Activated CD4-positive, alpha-beta memory T cell treated with anti-CD3 and anti-CD28 coated beads, Interleukin-2, amount 10 ng/mL, durations not matched to agents 7 days and 5 days (primary cell): ENCODE measurements around the gene NCR2. TPM values are rescaled to one million over a fixed set of nuclear protein-coding genes. Genes with fewer than 3 reads are reported as not detected.
A peak's percentile ranks its signal among the peaks of the same experiment; 100 is the strongest.
"Not testable (repeated sequence)": the region's sequence is repeated elsewhere in the genome, so short reads cannot be mapped to it uniquely, and the experiment has no call there.

Source experiments
- CTCF ChIA-PET: fragments of 350-600 bp; sonication (Branson Sonifier 250); formaldehyde crosslinking; loops from one replicate; lab custom pipeline; 2021; ENCODE audit warnings: antibody characterized with exemption, inconsistent platforms; lab: Charles Lee
- POLR2A ChIA-PET: fragments of 350-600 bp; sonication (Branson Sonifier 250); formaldehyde crosslinking; loops from one replicate; lab custom pipeline; 2021; ENCODE audit warnings: antibody characterized with exemption; lab: Charles Lee
- DNase-seq: peaks from one replicate; pipeline ENCODE4 v3.0.0-alpha.2; 2020
- H3K27ac Mint-ChIP-seq: one replicate; pipeline ENCODE4 v1.8.0; 2021; ENCODE audit warnings: mild to moderate bottlenecking, mixed read lengths
- H3K27me3 Mint-ChIP-seq: one replicate; pipeline ENCODE4 v1.8.0; 2021; ENCODE audit warnings: mixed read lengths
- H3K36me3 Mint-ChIP-seq: one replicate; pipeline ENCODE4 v1.8.0; 2021; ENCODE audit warnings: low read depth, mixed read lengths
- H3K4me1 Mint-ChIP-seq: one replicate; pipeline ENCODE4 v1.8.0; 2021; ENCODE audit warnings: mixed read lengths
- H3K4me3 Mint-ChIP-seq: one replicate; pipeline ENCODE4 v1.8.0; 2021; ENCODE audit warnings: mild to moderate bottlenecking, mixed read lengths
- H3K9me3 Mint-ChIP-seq: one replicate; pipeline ENCODE4 v1.8.0; 2021; ENCODE audit warnings: mixed read lengths
- total RNA-seq, 2 experiments: library from RNA; stranded (reverse); gene quantifications; one replicate each; pipeline ENCODE4 v1.2.3, GENCODE V29; 2021

NCR2 gene, protein sequence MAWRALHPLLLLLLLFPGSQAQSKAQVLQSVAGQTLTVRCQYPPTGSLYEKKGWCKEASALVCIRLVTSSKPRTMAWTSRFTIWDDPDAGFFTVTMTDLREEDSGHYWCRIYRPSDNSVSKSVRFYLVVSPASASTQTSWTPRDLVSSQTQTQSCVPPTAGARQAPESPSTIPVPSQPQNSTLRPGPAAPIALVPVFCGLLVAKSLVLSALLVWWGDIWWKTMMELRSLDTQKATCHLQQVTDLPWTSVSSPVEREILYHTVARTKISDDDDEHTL
- not detected for total RNA-seq

DNA sequence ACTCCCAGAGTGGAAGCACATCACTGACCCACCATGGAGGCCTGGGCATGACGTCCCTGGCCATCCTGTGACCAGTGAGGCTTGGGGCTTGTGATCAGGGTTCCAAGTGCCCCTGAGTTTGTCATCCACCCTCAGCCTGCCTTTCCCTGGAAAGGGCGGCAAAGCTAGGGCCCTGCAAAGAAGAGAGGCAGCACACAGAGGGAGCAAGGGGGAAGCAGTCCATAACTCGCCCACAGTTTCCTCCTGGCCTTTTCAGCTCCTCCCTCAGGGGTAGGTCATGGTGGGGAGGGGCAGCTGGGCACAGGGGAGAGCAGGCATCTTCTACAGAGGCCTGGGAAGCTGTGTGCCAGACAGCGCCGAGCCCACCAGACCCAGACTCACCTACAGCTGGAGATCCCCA, at the start of gene NCR2:
NCR2 (plus strand) TSS at position 313 of the 400 bp plus-strand sequence. CDS start 269 bp downstream, outside the sequence.
- Mint-ChIP-seq H3K9me3 (no peaks in the 10 kb centered on the region), H3K27me3 (peaks cover 8% of the 10 kb centered on the region), H3K36me3 (no peaks in the 10 kb centered on the region), H3K4me3 (no peak within 1 kb of the TSS), H3K4me1 (peaks cover 19% of the 10 kb centered on the region), H3K27ac (no peak within 1 kb of the TSS)
- no peak for DNase-seq
- ChIA-PET POLR2A (interaction anchor here (0.5 kb wide), 1 partner anchor 250 kb away, joined by 3 read pairs; no protein-coding TSS in a partner anchor), CTCF (interaction anchor here (0.9 to 1.0 kb wide), 2 partner anchors 10 to 16 kb away, joined by 3 read pairs; no protein-coding TSS in a partner anchor)

DNA sequence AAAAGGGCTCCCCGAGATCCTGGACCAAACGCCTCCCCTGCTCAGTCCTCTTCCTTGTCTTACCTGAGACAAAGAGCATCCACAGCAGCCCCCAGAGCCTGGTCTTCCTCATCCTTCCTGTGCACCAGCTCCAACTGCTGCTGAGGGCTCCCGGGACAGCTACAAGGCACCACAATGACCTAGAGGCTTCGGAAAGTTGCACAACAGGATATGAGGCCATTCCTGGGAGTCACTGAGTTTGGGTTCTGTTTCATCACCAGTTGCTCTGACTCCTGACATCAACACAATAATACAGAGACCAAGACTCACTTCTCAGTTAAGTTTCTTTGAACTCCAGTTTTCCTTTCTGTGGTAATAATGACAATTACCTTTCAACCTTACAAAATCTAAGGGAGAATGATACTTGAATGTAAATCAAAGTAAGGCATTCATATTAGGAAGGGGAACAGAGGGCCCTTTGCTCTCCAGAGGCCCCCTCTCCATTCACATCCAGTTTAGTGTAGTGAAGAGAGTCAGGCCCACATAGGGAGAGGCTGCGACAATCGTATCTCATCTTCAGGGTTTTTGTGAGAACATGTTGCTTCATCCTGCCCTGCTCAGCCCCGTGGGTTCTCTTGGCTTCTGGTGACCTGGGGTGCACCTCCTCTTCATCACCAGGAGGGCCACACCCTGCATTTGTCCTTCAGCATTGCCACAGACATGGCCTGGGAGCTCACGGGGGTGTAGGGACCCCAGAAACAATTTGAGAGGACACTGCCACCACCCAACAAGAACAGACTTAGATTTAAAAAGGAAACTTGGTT, 48.7 kb upstream of the NCR2 start, which contains the start of gene TREM1:
TREM1 (minus strand) TSS at position 139 of the 803 bp plus-strand sequence; CDS start at position 112, 27 bp downstream.
- Mint-ChIP-seq H3K27ac (no peak within 1 kb of the TSS), H3K27me3 (peaks cover 14% of the 10 kb centered on the region), H3K4me3 (no peak within 1 kb of the TSS), H3K4me1 (peaks cover 10% of the 10 kb centered on the region), H3K36me3 (no peaks in the 10 kb centered on the region), H3K9me3 (no peaks in the 10 kb centered on the region)
- ChIA-PET CTCF (interaction anchor here (2.3 kb wide), 1 partner anchor 8 kb away, joined by 6 read pairs; no protein-coding TSS in a partner anchor), POLR2A (interaction anchor here (1.5 kb wide), 1 partner anchor 86 kb away, joined by 3 read pairs; the partner anchor contains the start of gene TREML2)
- no peak for DNase-seq

DNA sequence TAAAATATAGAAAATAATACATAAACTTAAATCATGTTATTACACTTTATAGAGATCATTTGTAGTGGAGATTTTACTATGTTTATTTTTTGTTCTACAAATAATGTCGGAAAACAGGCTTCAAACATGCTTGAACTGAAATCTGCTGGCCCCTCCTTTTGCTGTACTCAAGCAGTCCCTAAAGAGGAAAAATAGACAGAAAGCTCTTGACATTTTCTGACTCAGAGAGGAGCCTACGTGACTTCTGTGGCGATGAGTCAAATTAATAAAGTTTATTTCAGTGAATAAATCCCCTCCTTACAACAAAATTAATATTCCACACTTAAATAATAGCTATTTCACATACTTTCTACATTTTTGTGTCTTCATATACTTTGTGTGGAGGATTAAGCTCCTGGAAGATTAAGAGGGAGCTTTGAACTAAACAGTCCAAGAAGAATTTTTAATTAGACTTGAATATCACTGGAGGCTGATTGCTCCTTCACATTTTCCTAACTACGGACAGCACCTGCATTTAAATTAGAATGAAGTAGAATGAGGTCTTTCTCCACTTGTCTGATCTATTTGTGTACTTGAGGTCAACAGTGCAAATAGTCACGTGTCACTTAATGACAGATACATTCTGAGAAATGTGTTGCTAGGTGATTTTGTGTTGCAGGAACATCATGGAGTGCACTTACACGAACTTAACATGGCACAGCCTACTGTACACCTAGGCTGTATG, 47.2 kb upstream of the NCR2 start:
- Mint-ChIP-seq H3K27ac (no peak overlapping the region), H3K27me3 (peaks cover 12% of the 10 kb centered on the region), H3K4me1 (peaks cover 10% of the 10 kb centered on the region), H3K36me3 (no peaks in the 10 kb centered on the region), H3K9me3 (no peaks in the 10 kb centered on the region), H3K4me3 (no peak overlapping the region)
- DNase-seq = no peak
- ChIA-PET POLR2A (interaction anchor here (1.5 kb wide), 1 partner anchor 88 kb away, joined by 3 read pairs; the partner anchor contains the start of gene TREML2), CTCF (interaction anchor here (1.0 to 2.3 kb wide), 3 partner anchors 9 to 106 kb away, joined by 3 to 6 read pairs (median 4); no protein-coding TSS in a partner anchor)

DNA sequence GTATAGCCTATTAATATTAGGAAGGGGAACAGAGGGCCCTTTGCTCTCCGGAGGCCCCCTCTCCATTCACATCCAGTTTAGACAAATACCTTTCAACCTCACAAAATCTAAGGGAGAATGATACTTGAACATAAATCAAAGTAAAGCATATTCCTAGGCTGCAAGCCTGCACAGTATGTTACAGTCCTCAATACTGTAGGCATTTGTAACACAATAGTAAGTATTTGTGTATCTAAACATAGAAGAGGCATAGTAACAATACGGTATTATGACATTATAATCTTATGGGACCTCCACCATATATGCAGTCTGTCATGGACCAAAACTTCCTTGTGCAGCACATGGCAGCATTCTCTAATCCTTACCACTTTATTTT, 46.7 kb upstream of the NCR2 start:
- no peak overlapping the region for H3K4me3 Mint-ChIP-seq
- POLR2A ChIA-PET = no interaction called here
- peaks cover 12% of the 10 kb centered on the region for H3K27me3 Mint-ChIP-seq

DNA sequence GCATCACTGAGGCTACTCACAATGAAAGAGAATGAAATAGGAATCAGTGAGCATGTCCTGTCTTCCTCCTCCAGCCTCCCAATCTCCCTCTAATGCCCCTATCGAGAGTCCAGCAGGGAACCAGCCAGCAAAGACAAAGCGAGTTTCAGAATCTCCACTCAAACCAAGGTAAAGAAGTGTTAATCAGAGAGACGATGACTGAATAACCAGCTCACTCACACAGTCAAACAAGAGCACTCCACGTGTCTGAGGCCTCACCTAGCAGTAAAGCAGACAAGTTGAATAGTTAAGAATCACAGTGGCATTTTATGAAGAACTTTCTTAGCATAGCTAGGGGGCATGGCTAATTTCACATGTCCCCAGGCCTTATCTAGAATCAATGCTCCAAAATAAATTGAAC, 45.6 kb upstream of the NCR2 start:
- H3K9me3 Mint-ChIP-seq = no peaks in the 10 kb centered on the region
- no peak overlapping the region for H3K4me3 Mint-ChIP-seq
- H3K36me3 Mint-ChIP-seq = no peaks in the 10 kb centered on the region
- no peak for DNase-seq
- peaks cover 12% of the 10 kb centered on the region for H3K27me3 Mint-ChIP-seq
- peaks cover 10% of the 10 kb centered on the region for H3K4me1 Mint-ChIP-seq
- H3K27ac Mint-ChIP-seq = no peak overlapping the region
- POLR2A ChIA-PET = no interaction called here
- CTCF ChIA-PET = interaction anchor here (0.9 kb wide), 1 partner anchor 11 kb away, joined by 3 read pairs; no protein-coding TSS in a partner anchor

More for the DNA sequence above, 46.7 kb upstream of the NCR2 start:
- no peak overlapping the region for H3K27ac Mint-ChIP-seq
- CTCF ChIA-PET = interaction anchor here (1.0 kb wide), 1 partner anchor 23 kb away, joined by 3 read pairs; no protein-coding TSS in a partner anchor
- no peak for DNase-seq
- H3K36me3 Mint-ChIP-seq = no peaks in the 10 kb centered on the region
- peaks cover 10% of the 10 kb centered on the region for H3K4me1 Mint-ChIP-seq
- H3K9me3 Mint-ChIP-seq = no peaks in the 10 kb centered on the region

DNA sequence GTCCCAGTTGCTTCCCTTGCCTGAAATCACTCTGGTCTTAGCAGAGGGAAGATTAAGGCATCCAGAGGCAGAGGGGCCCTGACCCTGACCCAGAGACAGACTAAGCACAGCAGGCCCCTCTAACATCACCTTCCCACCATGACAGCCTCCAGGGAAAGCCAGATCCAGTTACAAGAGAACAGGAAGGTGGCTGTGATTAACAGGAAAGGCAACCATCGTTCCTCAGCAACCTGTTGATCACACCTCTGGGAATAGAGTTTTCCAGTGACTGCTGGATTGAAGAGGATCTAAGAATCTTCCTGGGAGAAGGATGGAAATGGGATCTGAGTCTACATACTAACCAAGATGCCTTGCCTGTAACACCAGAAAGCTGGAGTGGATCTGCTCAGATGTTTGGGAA, 43.7 kb upstream of the NCR2 start:
- Mint-ChIP-seq H3K27ac (no peak overlapping the region), H3K4me3 (no peak overlapping the region), H3K27me3 (peaks cover 2% of the 10 kb centered on the region), H3K4me1 (peaks cover 11% of the 10 kb centered on the region), H3K36me3 (peaks cover 2% of the 10 kb centered on the region), H3K9me3 (peaks cover 7% of the 10 kb centered on the region)
- ChIA-PET POLR2A (no interaction called here), CTCF (no interaction called here)
- DNase-seq = no peak

DNA sequence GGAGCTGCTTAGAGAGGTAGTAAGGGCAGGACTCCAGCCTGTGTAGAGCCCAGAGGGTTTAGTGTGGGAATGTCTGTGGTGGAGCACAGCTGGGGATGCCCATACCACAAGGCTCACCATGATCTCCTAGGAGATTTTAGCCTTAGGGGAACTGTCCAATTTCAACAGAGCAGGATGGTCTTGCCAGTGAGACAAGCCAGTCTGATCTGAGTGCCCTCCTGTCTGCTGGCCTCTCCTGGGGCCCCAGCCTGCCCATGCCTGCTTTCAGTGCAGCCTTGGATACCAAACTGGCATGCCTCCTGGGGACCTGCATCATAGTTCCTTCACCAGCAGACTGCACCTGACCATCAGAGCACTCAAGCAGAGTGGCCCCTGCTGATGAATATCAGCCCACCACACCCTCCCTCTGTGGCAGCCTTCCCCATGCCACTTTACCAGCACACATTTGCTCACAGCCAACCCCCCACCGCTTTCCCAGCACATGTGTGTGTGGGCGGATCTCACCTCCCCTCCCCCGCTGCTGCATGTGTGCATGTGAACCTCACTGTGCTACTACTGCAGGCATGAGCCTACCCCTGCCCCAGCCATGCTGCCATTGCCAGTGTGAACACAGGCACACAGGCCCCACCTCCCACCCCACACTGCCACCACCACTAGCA, 41.1 kb upstream of the NCR2 start:
- Mint-ChIP-seq H3K27me3 (peaks cover 2% of the 10 kb centered on the region), H3K4me3 (no peak overlapping the region), H3K4me1 (peaks cover 25% of the 10 kb centered on the region), H3K27ac (no peak overlapping the region), H3K36me3 (peaks cover 14% of the 10 kb centered on the region), H3K9me3 (peaks cover 18% of the 10 kb centered on the region)
- CTCF ChIA-PET = interaction anchor here (1.7 kb wide), 1 partner anchor 13 kb away, joined by 5 read pairs; no protein-coding TSS in a partner anchor
- DNase-seq = no peak
- POLR2A ChIA-PET = no interaction called here

DNA sequence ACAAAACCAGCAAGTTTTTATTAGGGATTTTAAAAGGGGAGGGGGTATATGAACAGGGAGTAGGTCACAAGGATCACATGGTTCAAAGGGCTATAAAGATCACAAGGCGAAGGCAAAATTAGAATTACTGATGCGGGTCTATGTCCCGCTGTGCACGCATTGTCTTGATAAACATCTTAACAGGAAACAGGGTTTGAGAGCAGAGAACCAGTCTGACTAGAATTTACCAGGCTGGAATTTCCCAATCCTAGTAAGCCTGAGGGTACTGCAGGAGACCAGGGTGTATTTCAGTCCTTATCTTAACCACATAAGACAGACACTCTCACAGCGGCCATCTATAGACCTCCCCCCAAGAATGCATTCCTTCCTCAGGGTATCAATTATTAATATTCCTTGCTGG, 38.2 kb upstream of the NCR2 start:
- Mint-ChIP-seq H3K9me3 (peaks cover 26% of the 10 kb centered on the region), H3K4me1 (peaks cover 35% of the 10 kb centered on the region), H3K36me3 (peaks cover 22% of the 10 kb centered on the region), H3K27me3 (peaks cover 17% of the 10 kb centered on the region)
- POLR2A ChIA-PET, H3K4me3 Mint-ChIP-seq, H3K27ac Mint-ChIP-seq, DNase-seq: not testable (repeated sequence)
- CTCF ChIA-PET = interaction anchor here (1.7 to 2.1 kb wide), 2 partner anchors 10 to 23 kb away, joined by 6 to 8 read pairs; no protein-coding TSS in a partner anchor

DNA sequence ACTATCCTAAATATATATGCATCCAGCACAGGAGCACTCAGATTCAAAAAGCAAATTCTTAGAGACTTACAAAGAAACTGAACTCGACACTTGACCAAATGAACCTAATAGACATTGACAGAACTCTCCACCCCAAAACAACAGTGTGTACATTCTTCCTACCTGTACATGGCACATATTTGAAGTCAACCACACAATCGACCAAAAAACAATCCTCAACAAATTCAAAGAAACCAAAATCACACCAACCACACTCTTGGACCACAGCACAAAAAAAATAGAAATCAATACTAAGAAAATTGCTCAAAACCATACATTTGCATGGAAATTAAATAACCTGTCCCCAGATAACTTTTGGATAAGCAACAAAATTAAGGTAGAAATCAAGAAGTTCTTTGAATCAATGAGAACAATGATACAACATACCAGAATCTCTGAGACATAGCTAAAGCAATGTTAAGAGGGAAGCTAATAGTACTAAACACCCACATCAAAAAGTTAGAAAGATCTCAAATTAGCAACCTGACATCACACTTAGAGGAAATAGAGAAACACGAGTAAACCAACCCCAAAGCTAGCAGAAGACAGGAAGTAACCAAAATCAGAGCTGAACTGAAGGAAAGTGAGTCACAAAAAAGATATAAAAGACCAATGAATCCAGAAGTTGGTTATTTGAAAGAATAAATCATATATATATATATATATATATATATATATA, 36.5 kb upstream of the NCR2 start:
- no peak for DNase-seq
- Mint-ChIP-seq H3K27me3 (peaks cover 25% of the 10 kb centered on the region), H3K4me1 (peaks cover 35% of the 10 kb centered on the region), H3K27ac (peak overlapping the region; percentile 77), H3K4me3 (peak overlapping the region; percentile 5), H3K36me3 (peaks cover 22% of the 10 kb centered on the region), H3K9me3 (peaks cover 26% of the 10 kb centered on the region)
- POLR2A ChIA-PET = interaction anchor here (2.8 kb wide), 1 partner anchor 98 kb away, joined by 10 read pairs; the partner anchor contains the start of gene TREML2
- CTCF ChIA-PET = interaction anchor here (0.8 to 1.1 kb wide), 4 partner anchors 8 to 259 kb away, joined by 3 read pairs; partner anchors contain the start of gene UNC5CL

DNA sequence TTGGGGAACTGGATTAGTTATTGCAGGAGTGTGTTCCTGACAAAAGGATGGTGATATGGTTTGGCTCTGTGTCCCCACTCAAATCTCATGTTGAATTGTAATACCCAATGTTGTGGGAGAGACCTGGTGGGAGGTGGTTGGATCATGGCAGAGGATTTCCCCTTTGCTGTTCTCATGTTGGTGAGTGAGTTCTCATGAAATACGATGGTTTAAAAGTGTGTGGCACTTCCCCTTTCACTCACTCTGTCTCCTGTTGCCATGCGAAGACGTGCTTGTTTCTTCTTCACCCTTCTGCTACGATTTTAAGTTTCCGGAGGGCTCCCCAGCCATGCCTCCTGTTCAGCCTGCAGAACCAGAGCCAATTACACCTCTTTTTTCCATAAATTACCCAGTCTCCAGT, 32.8 kb upstream of the NCR2 start:
- H3K9me3 Mint-ChIP-seq = peaks cover 11% of the 10 kb centered on the region
- H3K36me3 Mint-ChIP-seq = peaks cover 15% of the 10 kb centered on the region
- DNase-seq = no peak
- POLR2A ChIA-PET = no interaction called here
- H3K27me3 Mint-ChIP-seq = peaks cover 46% of the 10 kb centered on the region
- no peak overlapping the region for H3K27ac Mint-ChIP-seq
- no peak overlapping the region for H3K4me3 Mint-ChIP-seq
- peaks cover 29% of the 10 kb centered on the region for H3K4me1 Mint-ChIP-seq
- CTCF ChIA-PET = no interaction called here

DNA sequence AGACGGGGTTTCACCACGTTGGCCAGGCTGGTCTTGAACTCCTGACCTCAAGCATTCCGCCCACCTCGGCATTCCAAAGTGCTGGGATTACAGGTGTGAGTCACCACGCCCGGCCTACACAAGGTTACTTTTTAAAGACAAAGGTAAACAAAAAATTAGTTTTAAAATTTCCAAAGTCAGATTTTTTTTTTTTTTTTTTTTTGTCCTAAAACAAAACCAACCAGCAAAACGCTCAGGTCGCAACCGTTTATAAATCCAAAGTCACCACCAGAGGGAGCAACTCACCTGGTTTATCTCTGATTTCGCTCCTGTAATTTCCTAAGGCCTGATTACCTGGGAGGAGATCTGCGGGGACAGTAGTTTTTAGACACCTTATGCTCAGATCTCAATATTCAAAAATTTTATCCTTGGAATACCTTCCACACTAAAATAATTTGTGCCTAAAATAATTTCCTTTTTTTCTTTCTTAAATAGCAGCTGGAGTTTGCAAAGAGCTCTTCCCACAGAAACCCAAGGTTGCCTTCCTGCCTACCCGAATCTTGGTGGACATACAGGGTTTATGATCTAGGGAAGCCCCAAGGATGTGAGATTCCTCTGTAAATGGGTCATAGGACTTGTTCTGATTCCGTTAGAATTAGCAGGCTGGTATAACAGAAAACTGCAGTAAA, 29.1 kb upstream of the NCR2 start:
- DNase-seq = peak; percentile 40
- H3K36me3 Mint-ChIP-seq = peaks cover under 1% of the 10 kb centered on the region
- POLR2A ChIA-PET = interaction anchor here (1.0 kb wide), 1 partner anchor 214 kb away, joined by 3 read pairs; no protein-coding TSS in a partner anchor

More for the DNA sequence above, 29.1 kb upstream of the NCR2 start:
- peaks cover 53% of the 10 kb centered on the region for H3K27me3 Mint-ChIP-seq
- H3K4me1 Mint-ChIP-seq = peaks cover 3% of the 10 kb centered on the region
- CTCF ChIA-PET = interaction anchor here (0.7 to 3.1 kb wide), 20 partner anchors 8 to 377 kb away, joined by 3 to 58 read pairs (median 4); partner anchors contain the start of genes NFYA and TREML2
- H3K4me3 Mint-ChIP-seq = no peak overlapping the region
- H3K27ac Mint-ChIP-seq = no peak overlapping the region
- H3K9me3 Mint-ChIP-seq = peaks cover 3% of the 10 kb centered on the region
